ENCODE data around the gene RNF31.

Gene RNF31

GRCh38 chr14:24182110-24182882 lies 35.0 kb downstream of the RNF31 start:
- DNase-seq (ENCODE audit: low read depth in 2 of 2) = no peak

- no peak for DNase-seq (ENCODE audit: low read depth in 2 of 2)
Measured at GRCh38 chr14:24183014-24183481, 35.8 kb downstream of the RNF31 start.

GRCh38 chr14:24184104-24184970 lies 37.0 kb downstream of the RNF31 start:
- no peak for DNase-seq (ENCODE audit: low read depth in 2 of 2)

DNA sequence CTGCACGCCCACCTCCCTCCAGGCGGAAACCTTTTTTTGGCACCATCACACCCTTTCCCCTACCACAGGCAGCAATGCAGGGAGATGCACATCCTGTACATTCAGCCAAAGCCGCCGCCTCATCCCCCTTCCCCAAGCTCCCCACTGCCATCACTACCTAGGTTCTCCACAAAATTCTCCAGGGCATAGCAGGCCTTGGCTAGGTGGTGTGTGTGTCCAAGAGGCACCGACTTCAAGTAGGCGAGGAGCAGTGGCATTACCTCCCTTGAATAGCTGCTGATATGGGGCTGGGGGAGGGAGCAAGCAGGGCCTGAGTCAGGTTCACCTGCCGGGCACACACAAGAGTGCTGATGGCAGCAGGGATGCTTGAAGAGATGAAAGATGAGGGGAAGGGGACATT lies 37.7 kb downstream of the RNF31 start:
- DNase-seq (ENCODE audit: low read depth in 2 of 2) = no peak

DNA sequence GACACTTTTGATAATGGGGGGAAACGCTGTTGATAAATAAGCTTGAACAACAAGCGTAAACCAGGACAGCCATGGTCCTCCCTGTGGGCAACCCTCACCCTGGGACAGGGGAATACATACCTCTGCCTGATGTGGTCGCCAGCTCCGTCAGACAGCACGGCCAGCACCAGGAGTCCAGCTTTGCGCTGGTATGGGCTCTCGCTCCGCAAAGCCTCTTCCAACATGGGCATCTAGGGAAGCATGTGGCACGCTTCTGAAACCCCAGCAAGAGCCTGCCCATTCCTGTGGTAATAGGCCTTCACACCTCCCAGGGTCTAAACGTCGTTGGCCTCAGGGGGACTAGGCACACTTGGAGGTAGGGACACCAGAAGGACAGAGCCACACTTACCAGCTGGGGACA lies 38.4 kb downstream of the RNF31 start:
- no peak for DNase-seq (ENCODE audit: low read depth in 2 of 2)

- DNase-seq (ENCODE audit: low read depth in 2 of 2) = no peak
Measured at GRCh38 chr14:24186831-24187538, 39.7 kb downstream of the RNF31 start.

- DNase-seq (ENCODE audit: low read depth in 2 of 2) = no peak
Measured at GRCh38 chr14:24187539-24187915, 40.2 kb downstream of the RNF31 start.

GRCh38 chr14:24188251-24189058 lies 41.2 kb downstream of the RNF31 start, which contains the start of gene IPO4:
IPO4 (minus strand) TSS chr14:24188816; CDS start chr14:24188787, 29 bp downstream.
- DNase-seq (ENCODE audit: low read depth in 2 of 2) = peak; percentile 92 to 94

- no peak for DNase-seq (ENCODE audit: low read depth in 2 of 2)
Measured at GRCh38 chr14:24189059-24189375, 41.7 kb downstream of the RNF31 start.

GRCh38 chr14:24189460-24189859 lies 42.2 kb downstream of the RNF31 start:
- DNase-seq (ENCODE audit: low read depth in 2 of 2) = no peak

- no peak for DNase-seq (ENCODE audit: low read depth in 2 of 2)
Measured at GRCh38 chr14:24190416-24190815, 43.1 kb downstream of the RNF31 start.

DNA sequence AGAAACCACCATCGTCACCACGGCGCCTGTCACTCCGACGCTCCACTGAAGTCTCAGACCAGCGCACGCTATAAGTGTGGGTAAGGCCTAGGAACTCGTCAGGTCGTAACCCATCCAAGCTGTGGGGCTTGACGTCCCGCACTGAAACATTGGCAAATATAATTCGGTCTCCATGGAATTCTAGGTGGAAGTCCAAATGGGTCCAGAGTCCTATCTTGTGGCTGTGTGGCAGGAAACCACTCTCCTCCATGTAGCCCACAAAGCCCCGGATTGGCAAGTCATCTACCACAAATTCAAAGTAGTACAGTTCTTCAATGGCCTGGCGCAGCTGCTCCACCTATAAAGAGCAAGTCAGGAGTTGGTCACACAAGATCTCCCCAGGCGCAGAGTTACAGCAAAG lies 45.6 kb downstream of the RNF31 start:
- no peak for DNase-seq (ENCODE audit: low read depth in 2 of 2)

DNA sequence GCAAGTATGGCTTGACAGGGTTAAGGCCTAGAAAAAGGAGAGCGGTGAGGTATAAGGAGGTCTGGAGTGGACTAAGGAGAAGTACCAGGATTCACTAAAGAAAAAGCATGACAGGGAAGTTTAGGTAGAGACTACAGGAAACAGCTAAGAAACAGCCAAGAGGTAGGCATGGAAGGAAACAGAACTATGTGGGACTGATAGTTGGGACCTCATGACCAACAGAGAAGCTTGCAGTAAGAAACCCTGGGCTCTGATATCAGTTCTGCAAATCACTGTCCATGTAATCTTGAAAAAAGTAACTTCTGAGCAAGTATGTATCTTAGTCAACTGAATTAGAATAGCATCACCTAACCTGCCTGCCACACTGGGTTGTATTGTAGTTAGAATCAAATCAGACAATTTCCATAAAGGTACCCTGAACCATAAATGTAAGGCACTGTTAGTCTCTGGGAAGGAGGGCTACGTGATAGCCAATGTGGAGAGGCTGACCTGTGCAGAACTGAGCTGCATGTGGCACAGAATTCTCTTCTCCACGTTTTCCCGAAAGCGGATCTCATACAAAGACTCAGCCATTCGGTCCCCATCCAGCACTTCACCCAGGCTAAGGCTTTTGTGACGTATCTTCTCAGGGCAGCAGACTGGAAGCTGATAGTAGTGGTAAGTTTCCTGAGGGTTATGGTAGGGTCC lies 47.0 kb downstream of the RNF31 start:
- no peak for DNase-seq (ENCODE audit: low read depth in 2 of 2)

GRCh38 chr14:24194873-24195185 lies 47.5 kb downstream of the RNF31 start:
- no peak for DNase-seq (ENCODE audit: low read depth in 2 of 2)

- DNase-seq (ENCODE audit: low read depth in 2 of 2) = peak; percentile 80
Measured at GRCh38 chr14:24195186-24196070, 48.1 kb downstream of the RNF31 start, which contains the start of gene TM9SF1. TM9SF1 (minus strand) TSS chr14:24195441; CDS start chr14:24195019, 422 bp downstream.

DNA sequence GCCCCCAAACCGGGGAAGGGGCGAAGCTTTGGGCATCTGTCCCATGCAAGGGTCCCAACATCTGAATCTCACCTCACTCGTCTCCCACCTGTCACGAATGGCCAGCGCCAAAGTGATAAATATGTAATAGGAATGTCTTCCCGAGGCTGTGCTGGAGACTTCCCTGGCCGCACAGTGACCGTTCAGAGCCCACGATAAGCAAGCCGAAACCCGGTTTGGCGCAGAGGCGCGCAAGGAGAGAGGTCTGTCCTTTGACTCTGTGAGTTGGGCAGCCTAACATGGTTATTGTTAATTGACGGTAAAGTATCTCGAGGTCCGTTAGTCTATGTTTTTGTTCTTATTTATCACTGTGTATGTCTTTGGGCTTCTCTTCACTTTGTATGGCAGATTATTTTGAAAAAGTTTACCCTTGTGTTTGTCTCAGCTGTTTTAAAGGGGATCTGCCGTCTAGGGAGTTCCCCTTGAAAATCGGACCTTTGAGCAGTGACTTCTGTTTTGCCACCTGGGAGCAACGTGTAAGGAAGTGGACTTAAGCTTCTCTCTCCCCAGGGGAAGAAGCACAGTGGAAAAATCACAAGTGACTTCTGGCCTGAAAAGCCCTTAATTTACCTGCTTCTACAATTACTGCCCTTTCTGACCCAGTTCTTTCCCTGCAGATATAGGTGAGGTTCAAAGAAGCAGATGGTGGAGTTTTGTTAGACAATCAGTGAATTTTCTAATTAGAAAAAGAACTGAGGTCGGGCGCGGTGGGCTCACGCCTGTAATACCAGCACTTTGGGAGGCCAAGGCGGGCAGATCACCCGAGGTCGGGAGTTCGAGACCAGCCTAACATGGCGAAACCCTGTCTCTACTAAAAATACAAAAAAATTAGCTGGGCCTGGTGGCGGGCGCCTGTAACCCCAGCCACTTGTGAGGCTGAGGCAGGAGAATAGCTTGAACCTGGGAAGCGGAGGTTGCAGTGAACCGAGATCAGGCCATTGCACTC lies 49.1 kb downstream of the RNF31 start:
- DNase-seq (ENCODE audit: low read depth in 2 of 2) = no peak

GRCh38 chr14:24197056-24197450 lies 49.8 kb downstream of the RNF31 start:
- no peak for DNase-seq (ENCODE audit: low read depth in 2 of 2)

- no peak for DNase-seq (ENCODE audit: low read depth in 2 of 2)
Measured at GRCh38 chr14:24198814-24199524, 51.7 kb downstream of the RNF31 start.
